Endothelial cell of umbilical vein (primary cell): Measurements from ENCODE around the gene HOXB4. TPM values are rescaled to one million over a fixed set of nuclear protein-coding genes. Genes with fewer than 3 reads are reported as not detected.

Experiments used
- BruUV-seq: library from RNA; stranded (reverse); fragments of 400-500 nt; replicated peaks from 2 replicates; lab custom pipeline; 2021; lab: Mats Ljungman, UMichigan
- CTCF ChIA-PET: fragments of 300-600, 350-600 bp; sonication (Branson Sonifier 250); formaldehyde crosslinking; loops from one replicate; lab custom pipeline; 2021; ENCODE audit warnings: antibody characterized with exemption, inconsistent platforms; lab: Charles Lee
- POLR2A ChIA-PET: fragments of 300-600, 350-600 bp; sonication (Branson Sonifier 250); formaldehyde crosslinking; loops from one replicate; lab custom pipeline; 2021; ENCODE audit warnings: antibody characterized with exemption, inconsistent platforms; lab: Charles Lee
- DNase-seq: peaks from one replicate; pipeline ENCODE4 v3.0.0-alpha.2; 2011; ENCODE audit warnings: low read depth, low spot score
- FAIRE-seq: peaks from 2 replicates; lab custom pipeline; 2011; peaks lifted over from hg19 to GRCh38; lab: Jason Lieb, UNC
- H2AFZ ChIP-seq: 2 replicates; pipeline ENCODE4 v1.6.0; 2012; ENCODE audit warnings: low read depth, low read length, control low read depth, inconsistent platforms
- H3K27ac ChIP-seq: 2 replicates; pipeline ENCODE4 v1.5.1; 2011; ENCODE audit warnings: low read depth, mild to moderate bottlenecking, control low read depth, low read length, moderate library complexity; ENCODE audit not compliant: insufficient read depth
- H3K27me3 ChIP-seq, 2 experiments: 2 replicates each; pipeline versions ENCODE4 v1.6.0 to v1.6.1; 2011; ENCODE audit warnings: low read length in 2 of 2, mixed read lengths in 1 of 2; ENCODE audit not compliant: control insufficient read depth in 2 of 2, insufficient read depth in 2 of 2
- H3K36me3 ChIP-seq, 2 experiments: 2 replicates in 1 of 2; 3 replicates in 1 of 2; pipeline ENCODE4 v1.5.1; 2011; ENCODE audit warnings: low read length in 2 of 2, mild to moderate bottlenecking in 1 of 2, moderate library complexity in 1 of 2; ENCODE audit not compliant: control insufficient read depth in 2 of 2, insufficient read depth in 2 of 2; ENCODE audit errors: extremely low read depth in 1 of 2
- H3K4me1 ChIP-seq: 3 replicates; pipeline ENCODE4 v1.5.1; 2011; ENCODE audit warnings: mild to moderate bottlenecking, low read length; ENCODE audit not compliant: control insufficient read depth, insufficient read depth; ENCODE audit errors: extremely low read depth
- H3K4me2 ChIP-seq: 2 replicates; pipeline ENCODE4 v1.6.1; 2011; ENCODE audit warnings: low read length, control low read depth, mixed read lengths; ENCODE audit not compliant: insufficient read depth
- H3K4me3 ChIP-seq, 3 experiments: fragments of 200-600 bp in 1 of 3; sonication (generic), shearing (Covaris generic) in 1 of 3; replicated peaks in 1 of 3; 2 replicates each; pipeline ENCODE4 v1.5.1; 2011 to 2016; ENCODE audit warnings: control low read depth in 3 of 3, low read length in 3 of 3, mild to moderate bottlenecking in 2 of 3, inconsistent platforms in 1 of 3, low read depth in 1 of 3, moderate library complexity in 1 of 3; ENCODE audit not compliant: insufficient read depth in 1 of 3
- H3K79me2 ChIP-seq: 2 replicates; pipeline ENCODE4 v1.6.0; 2012; ENCODE audit warnings: low read length, inconsistent platforms; ENCODE audit not compliant: control insufficient read depth, insufficient read depth
- H3K9ac ChIP-seq: replicated peaks from 2 replicates; pipeline ENCODE3; 2011; ENCODE audit warnings: low read length, control low read depth; ENCODE audit not compliant: insufficient read depth; ENCODE audit errors: extremely low read depth
- H3K9me1 ChIP-seq: replicated peaks from 3 replicates; pipeline ENCODE4 v1.6.0; 2011; ENCODE audit warnings: mild to moderate bottlenecking, low read length; ENCODE audit not compliant: control insufficient read depth, insufficient read depth; ENCODE audit errors: extremely low read depth
- H3K9me3 ChIP-seq: replicated peaks from 2 replicates; pipeline ENCODE4 v1.5.1; 2012; ENCODE audit warnings: low read length, inconsistent platforms; ENCODE audit not compliant: control insufficient read depth, insufficient read depth
- H4K20me1 ChIP-seq: replicated peaks from 2 replicates; pipeline ENCODE3; 2011; ENCODE audit warnings: mild to moderate bottlenecking, low read length; ENCODE audit not compliant: control insufficient read depth, insufficient read depth; ENCODE audit errors: extremely low read depth
- EZH2 ChIP-seq: IDR thresholded peaks from 2 replicates; pipeline ENCODE4 v1.6.1; 2012; ENCODE audit warnings: borderline replicate concordance, low read depth, mild to moderate bottlenecking, moderate library complexity, low read length, inconsistent platforms; ENCODE audit not compliant: severe bottlenecking
- FOS ChIP-seq: IDR thresholded peaks from 2 replicates; pipeline ENCODE4 v1.6.1; 2011; ENCODE audit warnings: mild to moderate bottlenecking, low read length, moderate library complexity, borderline replicate concordance; ENCODE audit not compliant: insufficient read depth
- GATA2 ChIP-seq: IDR thresholded peaks from 2 replicates; pipeline ENCODE4 v1.7.0; 2011; ENCODE audit warnings: low read depth, mild to moderate bottlenecking, moderate library complexity, mixed read lengths, low read length; ENCODE audit not compliant: insufficient read length, insufficient read depth
- JUN ChIP-seq: IDR thresholded peaks from 2 replicates; pipeline ENCODE4 v1.6.1; 2011; ENCODE audit warnings: borderline replicate concordance, low read depth; ENCODE audit not compliant: insufficient read length, insufficient read depth
- MYC ChIP-seq: IDR thresholded peaks from one replicate; pipeline ENCODE4 v1.6.1; 2011; ENCODE audit warnings: mild to moderate bottlenecking, low read depth, low read length
- POLR2A ChIP-seq: IDR thresholded peaks from 2 replicates; pipeline ENCODE4 v1.6.1; 2012; ENCODE audit warnings: low read depth, mild to moderate bottlenecking, control low read depth, low read length
- POLR2AphosphoS5 ChIP-seq: IDR thresholded peaks from 2 replicates; pipeline ENCODE4 v1.6.1; 2012; ENCODE audit warnings: low read depth, mild to moderate bottlenecking, control low read depth, low read length, moderate library complexity; ENCODE audit not compliant: insufficient read depth
- dilution Hi-C: fragments of 300-500 bp; cut with MboI; formaldehyde crosslinking; loops from one replicate; pipeline ENCODE4 v1.15.0; 2019; ENCODE audit warnings: low sequenced_read_pairs; ENCODE audit not compliant: extremely low pct_ligation_motif_present
- intact Hi-C: fragments of 100-400 bp; cut with micrococcal nuclease; formaldehyde crosslinking; loops from one replicate; pipeline ENCODE4 v1.10.0; 2022
- polyA plus RNA-seq, 4 experiments: library from polyadenylated mRNA; depleted of rRNA in 3 of 4; stranded (reverse) in 3 of 4; unstranded in 1 of 4; fragments of >200 nt; gene quantifications; 2 replicates each; pipeline versions ENCODE4 v1.2.1 to v1.2.3, GENCODE V29; 2011 to 2012; ENCODE audit warnings: missing spikeins in 1 of 4
- total RNA-seq: library from RNA; stranded (reverse); gene quantifications from 2 replicates; pipeline ENCODE4 v1.2.3, GENCODE V29; 2021
- TF ChIP-seq, protein P1 (sequence below): IDR thresholded peaks from 2 replicates; pipeline ENCODE4 v1.6.1; 2011; ENCODE audit not compliant: insufficient read depth, insufficient read length
- TF ChIP-seq, protein P2 (sequence below), 2 donors: IDR thresholded peaks; 1 replicate in 1 of 2; 2 replicates in 1 of 2; pipeline ENCODE4 v1.5.1; 2011; ENCODE audit warnings: low read length in 2 of 2, mild to moderate bottlenecking in 2 of 2, moderate library complexity in 2 of 2, control low read depth in 1 of 2, inconsistent platforms in 1 of 2, low read depth in 1 of 2; ENCODE audit not compliant: insufficient read depth in 1 of 2; ENCODE audit errors: extremely low read depth in 1 of 2

HOXB4 gene
- total and polyA plus RNA-seq, 2 donors (not counting 3 experiments of a cell fraction or from before 2014, with no cell fraction given), result 4.6 to 13.1 TPM

DNA sequence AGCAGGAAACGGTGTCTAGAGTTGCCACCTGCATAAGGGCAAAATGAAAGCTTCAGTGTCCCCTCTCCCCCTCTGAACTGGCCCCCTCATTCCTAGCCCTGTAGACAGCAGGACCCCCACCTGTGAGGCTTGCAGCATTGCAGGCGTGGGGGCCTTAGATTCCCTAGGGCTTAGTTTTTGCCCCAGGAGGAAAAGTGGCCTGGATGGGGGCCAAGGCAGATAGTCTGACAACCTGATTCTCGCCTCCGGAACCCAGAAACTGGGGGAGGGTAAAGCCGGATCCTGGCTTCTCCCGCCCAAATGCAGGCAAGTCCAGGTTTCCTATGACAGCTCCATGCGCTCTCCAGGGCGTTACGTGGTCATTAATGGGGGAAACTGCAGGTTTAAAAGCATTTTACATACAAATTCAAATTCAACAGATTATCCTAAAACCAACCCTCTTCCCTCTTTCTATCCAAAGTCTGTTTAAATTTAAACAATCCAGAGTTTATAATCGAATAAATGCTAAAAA is 27.3 kb upstream of the HOXB4 start:
- no TSS peak for BruUV-seq
- DNase-seq, result no peak
- CTCF ChIA-PET, result interaction anchor here (1.3 to 2.0 kb wide), 2 partner anchors 344 to 580 kb away, joined by 3 to 4 read pairs; no protein-coding TSS in a partner anchor

More for the DNA sequence above, 27.3 kb upstream of the HOXB4 start:
- TF ChIP-seq, protein P1, sequence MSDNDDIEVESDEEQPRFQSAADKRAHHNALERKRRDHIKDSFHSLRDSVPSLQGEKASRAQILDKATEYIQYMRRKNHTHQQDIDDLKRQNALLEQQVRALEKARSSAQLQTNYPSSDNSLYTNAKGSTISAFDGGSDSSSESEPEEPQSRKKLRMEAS, result no peak
- TF ChIP-seq GATA2, result no peak
- no peak for TF ChIP-seq POLR2A
- no peak for TF ChIP-seq MYC
- TF ChIP-seq FOS, result no peak
- TF ChIP-seq POLR2AphosphoS5, result no peak
- TF ChIP-seq, protein P2, sequence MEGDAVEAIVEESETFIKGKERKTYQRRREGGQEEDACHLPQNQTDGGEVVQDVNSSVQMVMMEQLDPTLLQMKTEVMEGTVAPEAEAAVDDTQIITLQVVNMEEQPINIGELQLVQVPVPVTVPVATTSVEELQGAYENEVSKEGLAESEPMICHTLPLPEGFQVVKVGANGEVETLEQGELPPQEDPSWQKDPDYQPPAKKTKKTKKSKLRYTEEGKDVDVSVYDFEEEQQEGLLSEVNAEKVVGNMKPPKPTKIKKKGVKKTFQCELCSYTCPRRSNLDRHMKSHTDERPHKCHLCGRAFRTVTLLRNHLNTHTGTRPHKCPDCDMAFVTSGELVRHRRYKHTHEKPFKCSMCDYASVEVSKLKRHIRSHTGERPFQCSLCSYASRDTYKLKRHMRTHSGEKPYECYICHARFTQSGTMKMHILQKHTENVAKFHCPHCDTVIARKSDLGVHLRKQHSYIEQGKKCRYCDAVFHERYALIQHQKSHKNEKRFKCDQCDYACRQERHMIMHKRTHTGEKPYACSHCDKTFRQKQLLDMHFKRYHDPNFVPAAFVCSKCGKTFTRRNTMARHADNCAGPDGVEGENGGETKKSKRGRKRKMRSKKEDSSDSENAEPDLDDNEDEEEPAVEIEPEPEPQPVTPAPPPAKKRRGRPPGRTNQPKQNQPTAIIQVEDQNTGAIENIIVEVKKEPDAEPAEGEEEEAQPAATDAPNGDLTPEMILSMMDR (IDR thresholded peaks at IDR 0.05; ENCODE audit: extremely low read depth in 1 of 2, insufficient read depth in 1 of 2, low read depth in 1 of 2, low read length in 2 of 2), result no peak
- no peak for TF ChIP-seq EZH2
- no peak for TF ChIP-seq JUN
- peaks cover 55% of the 10 kb centered on the region for H3K79me2 ChIP-seq
- H3K27me3 ChIP-seq, result no peaks in the 10 kb centered on the region
- H4K20me1 ChIP-seq, result no peaks in the 10 kb centered on the region
- peak overlapping the region; percentile 77 for H2AFZ ChIP-seq
- peak overlapping the region; percentile 95 for H3K4me2 ChIP-seq
- FAIRE-seq, result peak; percentile 65
- H3K9me1 ChIP-seq, result no peaks in the 10 kb centered on the region
- dilution Hi-C loops, result no loop called here
- peaks cover 30% of the 10 kb centered on the region for H3K4me1 ChIP-seq
- no peaks in the 10 kb centered on the region for H3K36me3 ChIP-seq
- H3K27ac ChIP-seq, result peak overlapping the region; percentile 54
- peak overlapping the region in 2 of 3 experiments; percentile 47 to 97 for H3K4me3 ChIP-seq
- H3K9ac ChIP-seq, result peak overlapping the region; percentile 87
- H3K9me3 ChIP-seq, result no peaks in the 10 kb centered on the region
- intact Hi-C loops, result no loop called here
- POLR2A ChIA-PET, result interaction anchor here (0.6 to 1.0 kb wide), 2 partner anchors 9 to 236 kb away, joined by 4 to 7 read pairs; partner anchors contain the start of gene HOXB8
